ENCODE measurements around the gene MTHFR. TPM values are rescaled to one million over a fixed set of nuclear protein-coding genes. Genes with fewer than 3 reads are reported as not detected.
"Not testable (repeated sequence)": the region's sequence is repeated elsewhere in the genome, so short reads cannot be mapped to it uniquely, and the experiment has no call there.

The MTHFR gene
- total RNA-seq, 1 donor: 40.9 TPM

GRCh38 chr1:11833900-11834299 is 28.1 kb upstream of the MTHFR start:
- DNase-seq (ENCODE audit: low read depth in 2 of 3, low spot score in 2 of 3): no peak

- no peak for DNase-seq (ENCODE audit: low read depth in 2 of 3, low spot score in 2 of 3)
Measured at GRCh38 chr1:11833497-11833896, 27.7 kb upstream of the MTHFR start.

- no peak for DNase-seq (ENCODE audit: low read depth in 2 of 3, low spot score in 2 of 3)
Measured at GRCh38 chr1:11831945-11832725, 26.4 kb upstream of the MTHFR start.

GRCh38 chr1:11828511-11828910 is 22.7 kb upstream of the MTHFR start:
- no peak for DNase-seq (ENCODE audit: low read depth in 2 of 3, low spot score in 2 of 3)

GRCh38 chr1:11826946-11827345 is 21.2 kb upstream of the MTHFR start:
- no peak for DNase-seq (ENCODE audit: low read depth in 2 of 3, low spot score in 2 of 3)

GRCh38 chr1:11825131-11825530 is 19.4 kb upstream of the MTHFR start:
- no peak for DNase-seq (ENCODE audit: low read depth in 2 of 3, low spot score in 2 of 3)

- DNase-seq (ENCODE audit: low read depth in 2 of 3, low spot score in 2 of 3): no peak
Measured at GRCh38 chr1:11823366-11824137, 17.8 kb upstream of the MTHFR start.

- DNase-seq (ENCODE audit: low read depth in 2 of 3, low spot score in 2 of 3): no peak
Measured at GRCh38 chr1:11822091-11822490, 16.3 kb upstream of the MTHFR start.

- no peak for DNase-seq (ENCODE audit: low read depth in 2 of 3, low spot score in 2 of 3)
Measured at GRCh38 chr1:11817192-11817591, 11.4 kb upstream of the MTHFR start.

- DNase-seq (ENCODE audit: low read depth in 2 of 3, low spot score in 2 of 3): no peak
Measured at GRCh38 chr1:11813021-11813420, 7.3 kb upstream of the MTHFR start.

- no peak for DNase-seq (ENCODE audit: low read depth in 2 of 3, low spot score in 2 of 3)
Measured at GRCh38 chr1:11807133-11807532, 1.4 kb upstream of the MTHFR start.

GRCh38 chr1:11806307-11806936 is 658 bp upstream of the MTHFR start:
- no peak for DNase-seq (ENCODE audit: low read depth in 2 of 3, low spot score in 2 of 3)

- peak in 1 of 3 donors; percentile 42 for DNase-seq (ENCODE audit: low read depth in 2 of 3, low spot score in 2 of 3)
Measured at GRCh38 chr1:11804666-11805421, 920 bp downstream of the MTHFR start.

- DNase-seq (ENCODE audit: low read depth in 2 of 3, low spot score in 2 of 3): not testable (repeated sequence)
Measured at GRCh38 chr1:11803924-11804665, 1.7 kb downstream of the MTHFR start.

GRCh38 chr1:11802973-11803885 is 2.5 kb downstream of the MTHFR start:
- peak in 2 of 3 donors; percentile 89 to 93 for DNase-seq (ENCODE audit: low read depth in 2 of 3, low spot score in 2 of 3)

- peak in 1 of 3 donors; percentile 38 for DNase-seq (ENCODE audit: low read depth in 2 of 3, low spot score in 2 of 3)
Measured at GRCh38 chr1:11802616-11802972, 3.2 kb downstream of the MTHFR start.

GRCh38 chr1:11800756-11801433 is 4.9 kb downstream of the MTHFR start:
- no peak for DNase-seq (ENCODE audit: low read depth in 2 of 3, low spot score in 2 of 3)

GRCh38 chr1:11800391-11800755 is 5.4 kb downstream of the MTHFR start:
- DNase-seq (ENCODE audit: low read depth in 2 of 3, low spot score in 2 of 3): no peak

- DNase-seq (ENCODE audit: low read depth in 2 of 3, low spot score in 2 of 3): no peak
Measured at GRCh38 chr1:11799896-11800295, 5.9 kb downstream of the MTHFR start.

All from hematopoietic multipotent progenitor cell (in vitro differentiated cells).